HT1080 (cell line): Measurements from ENCODE around the gene AMMECR1. TPM values are rescaled to one million over a fixed set of nuclear protein-coding genes. Genes with fewer than 3 reads are reported as not detected.
"Not testable (repeated sequence)": the region's sequence is repeated elsewhere in the genome, so short reads cannot be mapped to it uniquely, and the experiment has no call there.

Experiments
- DNase-seq: peaks from one replicate; pipeline ENCODE4 v3.0.0-alpha.2; 2015; ENCODE audit warnings: low read depth
- total RNA-seq: library from RNA; depleted of rRNA; stranded (reverse); fragments of >200 nt; shearing (Covaris generic); gene quantifications from 2 replicates; pipeline ENCODE4 v1.2.3, GENCODE V29; 2014

The AMMECR1 gene
- total RNA-seq, 1 experiment from 2014 or later = 12.0 TPM

DNA sequence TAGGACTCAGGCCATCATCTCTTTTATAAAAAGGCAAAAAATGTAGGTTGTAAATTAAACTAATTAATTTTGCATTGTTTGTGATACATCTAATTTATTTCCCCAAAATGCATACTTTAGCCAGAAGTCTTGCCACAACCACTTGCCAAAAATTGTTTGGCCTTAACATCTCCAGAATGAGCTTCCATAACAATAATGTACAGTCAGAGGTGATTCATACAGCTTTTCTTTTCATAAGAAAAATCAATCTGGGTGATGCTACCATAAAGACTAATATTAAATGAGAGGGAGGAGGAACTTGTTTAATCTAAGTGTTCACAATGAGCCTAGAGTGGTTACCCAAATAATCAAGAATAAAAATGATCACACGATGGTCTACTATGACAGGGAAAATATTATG is 59.3 kb downstream of the AMMECR1 start:
- no peak for DNase-seq

DNA sequence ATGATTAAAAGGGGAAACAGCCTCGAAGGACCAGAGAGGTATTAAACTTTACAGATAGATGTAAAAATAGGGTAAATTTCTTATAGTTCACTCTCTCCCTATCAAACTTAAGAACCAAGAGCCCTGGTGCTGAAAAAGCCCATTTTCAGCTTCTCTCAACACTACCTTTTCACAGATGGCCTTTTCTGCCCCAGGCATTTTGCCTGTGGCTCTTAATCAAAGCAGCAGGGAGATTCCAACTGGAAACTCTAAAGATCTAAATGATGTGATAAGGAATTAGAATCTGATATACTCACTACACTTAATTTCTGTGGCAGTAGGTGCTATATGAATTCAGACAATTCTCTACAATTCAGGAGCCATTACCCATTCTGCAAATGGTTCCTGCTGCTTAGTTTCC is 60.0 kb downstream of the AMMECR1 start:
- no peak for DNase-seq

DNA sequence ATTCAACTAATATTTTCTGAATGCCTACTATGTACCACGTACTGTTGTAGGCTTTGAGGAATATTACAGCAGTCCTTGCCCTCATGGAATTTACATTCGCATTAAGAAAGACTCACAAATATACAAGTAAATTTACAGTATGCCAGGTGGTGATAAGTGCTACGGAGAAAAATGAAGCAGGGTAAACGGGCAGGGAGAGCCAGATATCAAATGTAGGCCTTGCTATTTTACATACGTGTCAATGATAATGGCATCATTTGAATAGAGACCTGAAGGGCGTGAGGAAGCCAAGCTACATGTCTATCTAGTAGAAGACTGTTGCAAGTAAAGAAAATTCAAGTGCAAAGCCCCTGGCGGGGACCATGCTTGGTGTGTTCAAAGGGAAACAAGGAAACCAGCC is 65.2 kb downstream of the AMMECR1 start:
- no peak for DNase-seq

DNA sequence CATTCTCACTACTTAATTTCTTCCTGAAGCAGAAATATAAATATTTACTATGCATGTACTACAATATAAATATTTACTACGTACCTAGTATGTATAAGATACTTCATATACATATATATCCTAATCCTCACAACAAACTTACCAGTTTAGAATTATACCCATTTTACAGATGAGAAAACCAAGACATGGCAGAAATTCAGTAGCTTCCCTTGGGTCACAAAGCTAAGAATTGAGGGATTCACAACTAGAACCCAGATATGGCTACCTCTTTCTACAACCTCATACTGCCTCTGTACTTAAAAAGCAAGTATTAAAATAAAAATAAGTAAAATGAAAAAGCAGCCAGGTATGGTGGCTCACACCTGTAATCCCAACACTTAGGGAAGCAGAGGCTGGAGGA is 65.9 kb downstream of the AMMECR1 start:
- no peak for DNase-seq

DNA sequence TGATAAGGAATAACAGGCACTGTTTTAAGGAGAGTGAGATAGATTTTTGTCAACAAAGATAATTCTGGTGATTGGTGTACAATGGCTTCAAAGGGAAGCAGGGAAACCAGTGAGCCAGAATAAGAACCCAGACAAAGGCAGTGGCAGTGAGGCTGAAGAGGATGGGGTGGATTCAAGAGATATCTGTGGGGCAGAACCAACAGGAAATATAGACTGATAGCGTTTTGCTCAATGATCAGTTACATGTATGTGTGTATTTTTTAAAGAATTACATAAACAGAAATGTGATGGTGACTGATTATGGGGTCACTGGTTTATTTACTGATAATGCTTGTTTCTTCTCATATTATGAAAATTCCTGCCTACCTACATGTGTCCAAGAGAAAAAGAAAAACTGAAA is 66.4 kb downstream of the AMMECR1 start:
- DNase-seq = no peak

DNA sequence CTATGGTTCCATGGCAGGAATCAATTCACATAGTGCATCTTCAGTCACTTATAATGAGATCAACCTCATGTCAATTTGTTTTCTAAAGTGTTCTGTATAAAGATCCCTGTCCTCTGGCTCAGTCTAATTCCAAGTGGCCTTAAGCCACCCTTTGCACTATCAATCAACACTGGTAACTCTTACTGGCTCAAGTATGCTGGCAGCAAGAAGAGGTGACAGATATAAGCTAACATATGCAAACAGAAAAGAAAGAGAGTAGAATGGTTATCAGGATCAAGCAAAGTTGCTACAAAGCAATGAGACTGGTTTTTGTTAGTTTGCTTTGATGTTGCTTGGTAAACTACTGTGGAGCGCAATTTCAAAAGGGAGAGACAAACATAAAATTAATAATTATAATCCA is 67.0 kb downstream of the AMMECR1 start:
- DNase-seq = no peak

DNA sequence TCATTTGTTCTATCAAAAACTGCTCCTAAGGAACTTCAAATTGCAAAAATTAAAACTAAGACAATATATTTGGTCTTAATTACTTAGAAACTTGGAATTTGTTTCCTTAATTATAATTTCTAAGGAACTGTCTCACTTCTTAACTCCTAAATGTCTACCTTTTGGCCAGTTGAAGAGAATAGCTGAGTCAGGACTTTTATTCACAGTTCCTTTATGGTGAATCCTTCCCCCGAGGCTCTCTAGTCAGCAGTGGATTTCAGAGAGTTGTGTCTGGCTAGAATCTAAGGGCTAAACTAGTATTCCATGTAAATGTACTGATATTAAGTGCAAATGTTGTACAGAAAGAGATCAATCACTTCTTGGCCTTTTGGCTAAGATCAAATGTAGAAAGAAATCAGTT is 69.3 kb downstream of the AMMECR1 start:
- DNase-seq = no peak

DNA sequence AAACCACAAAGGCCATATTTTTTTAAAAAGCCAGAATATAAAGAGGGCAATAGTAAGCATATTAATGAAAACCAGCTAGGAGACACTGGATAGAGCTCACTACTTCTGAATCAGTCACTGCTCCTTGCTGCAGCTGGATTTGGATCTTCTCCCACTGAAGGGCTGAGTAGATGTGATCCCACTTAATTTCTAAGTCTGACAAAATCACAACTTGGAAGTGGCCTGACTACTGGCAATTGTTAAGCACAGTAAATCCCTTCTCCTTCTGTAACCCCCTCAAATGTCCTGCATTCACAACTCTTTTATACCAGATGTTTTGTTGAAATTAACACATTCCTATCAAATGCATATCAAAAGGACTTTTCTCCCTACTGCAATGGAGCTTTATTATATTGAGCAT is 72.9 kb downstream of the AMMECR1 start:
- DNase-seq = no peak

DNA sequence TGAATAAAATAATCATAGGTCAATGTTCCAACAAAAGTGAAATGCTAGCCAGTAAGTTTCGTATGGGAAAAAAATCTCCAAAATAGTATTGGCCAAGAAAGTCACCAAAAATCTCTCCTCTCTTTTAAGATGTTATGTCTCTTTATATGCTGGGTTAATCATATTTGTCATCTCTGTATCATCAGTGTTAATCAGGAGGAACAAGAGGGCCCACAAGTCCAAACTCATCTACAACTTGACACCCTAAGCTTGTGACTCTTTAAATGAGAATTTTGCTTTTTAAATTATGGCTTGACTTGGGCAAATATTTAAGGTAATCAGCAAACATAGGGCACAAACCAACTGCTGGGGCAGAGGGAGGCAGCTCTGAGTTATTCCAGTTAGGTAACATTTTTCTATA is 75.5 kb downstream of the AMMECR1 start:
- no peak for DNase-seq

DNA sequence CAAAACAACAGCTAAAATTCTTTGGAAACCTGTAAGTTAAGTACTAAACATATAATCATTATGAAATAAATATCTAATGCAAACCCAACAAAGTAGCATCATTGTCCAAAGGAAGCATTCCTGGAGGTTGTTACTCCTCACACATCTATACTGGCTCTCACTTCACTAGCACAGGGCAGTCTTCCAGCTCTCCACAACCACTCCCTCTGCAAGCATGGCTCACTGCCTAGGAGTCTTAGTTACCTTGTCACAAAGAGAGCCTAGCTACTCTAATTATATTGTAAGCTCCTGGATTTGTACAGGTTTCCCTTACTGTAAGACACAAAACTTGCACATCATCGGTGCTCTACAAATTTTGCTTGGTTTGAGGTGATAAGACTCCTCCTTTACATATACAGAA is 76.1 kb downstream of the AMMECR1 start:
- no peak for DNase-seq

DNA sequence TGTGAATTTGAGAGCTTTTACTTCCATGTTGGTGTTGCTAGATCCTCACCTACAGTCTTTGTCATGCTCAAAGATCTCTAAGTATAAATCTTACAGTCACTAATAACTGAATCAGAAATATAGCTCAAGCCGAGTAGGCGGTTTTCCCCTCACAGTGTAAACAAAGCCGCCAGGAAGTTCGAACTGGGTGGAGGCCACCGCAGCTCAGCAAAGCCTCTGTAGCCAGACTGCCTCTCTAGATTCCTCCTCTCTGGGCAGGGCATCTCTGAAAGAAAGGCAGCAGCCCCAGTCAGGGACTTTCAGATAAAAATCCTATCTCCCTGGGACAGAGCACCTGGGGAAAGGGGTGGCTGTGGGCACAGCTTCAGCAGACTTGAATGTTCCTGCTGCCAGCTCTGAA is 79.6 kb downstream of the AMMECR1 start:
- DNase-seq = not testable (repeated sequence)

DNA sequence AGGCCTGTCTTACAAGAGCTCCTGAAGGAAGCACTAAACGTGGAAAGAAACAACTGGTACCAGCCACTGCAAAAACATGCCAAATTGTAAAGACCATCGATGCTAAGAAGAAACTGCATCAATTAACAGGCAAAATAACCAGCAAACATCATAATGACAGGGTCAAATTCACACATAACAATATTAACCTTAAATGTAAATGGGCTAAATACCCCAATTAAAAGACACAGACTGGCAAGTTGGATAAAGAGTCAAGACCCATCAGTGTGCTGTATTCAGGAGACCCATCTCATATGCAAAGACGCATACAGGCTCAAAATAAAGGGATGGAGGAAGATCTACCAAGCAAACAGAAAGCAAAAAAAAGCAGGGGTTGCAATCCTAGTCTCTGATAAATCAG is 86.4 kb downstream of the AMMECR1 start:
- DNase-seq = not testable (repeated sequence)

DNA sequence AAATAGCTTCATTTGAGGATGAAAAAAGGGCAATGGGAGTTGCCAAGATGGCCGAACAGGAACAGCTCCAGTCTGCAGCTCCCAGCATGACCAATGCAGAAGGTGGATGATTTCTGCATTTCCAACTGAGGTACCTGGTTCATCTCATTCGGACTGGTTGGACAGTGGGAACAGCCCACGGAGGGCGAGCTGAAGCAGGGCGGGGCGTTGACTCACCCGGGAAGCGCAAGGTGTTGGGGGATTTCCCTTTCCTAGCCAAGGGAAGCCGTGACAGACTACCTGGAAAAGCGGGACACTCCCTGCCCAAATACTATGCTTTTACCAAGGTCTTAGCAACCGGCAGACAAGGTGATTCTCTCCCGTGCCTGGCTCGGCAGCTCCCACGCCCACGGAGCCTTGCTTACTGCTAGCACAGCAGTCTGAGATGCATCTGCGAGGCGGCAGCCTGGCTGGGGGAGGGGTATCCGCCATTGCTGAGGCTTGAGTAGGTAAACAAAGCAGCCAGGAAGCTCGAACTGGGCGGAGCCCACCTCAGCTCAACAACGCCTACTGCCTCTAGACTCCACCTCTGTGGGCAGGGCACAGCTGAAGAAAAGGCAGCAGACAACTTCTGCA is 88.3 kb downstream of the AMMECR1 start:
- DNase-seq = not testable (repeated sequence)

DNA sequence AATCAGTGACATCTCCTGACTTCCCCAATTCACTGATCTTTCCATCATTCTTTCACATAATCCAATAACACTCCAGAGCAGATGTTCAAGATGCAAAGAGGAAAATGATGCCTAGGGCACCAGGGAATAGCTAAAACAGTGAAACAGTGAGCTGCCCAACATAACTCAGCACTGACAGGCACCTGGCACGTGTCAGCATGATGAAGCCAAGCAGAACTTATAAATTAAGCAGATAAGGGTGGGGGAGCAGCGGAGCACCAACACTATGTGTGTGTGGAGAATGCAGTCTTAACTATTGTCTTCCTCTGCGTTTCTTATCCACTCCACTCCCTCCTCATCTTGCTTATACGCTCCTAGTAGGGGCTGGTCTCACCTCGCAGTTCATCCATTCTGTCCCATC is 89.4 kb downstream of the AMMECR1 start:
- no peak for DNase-seq

DNA sequence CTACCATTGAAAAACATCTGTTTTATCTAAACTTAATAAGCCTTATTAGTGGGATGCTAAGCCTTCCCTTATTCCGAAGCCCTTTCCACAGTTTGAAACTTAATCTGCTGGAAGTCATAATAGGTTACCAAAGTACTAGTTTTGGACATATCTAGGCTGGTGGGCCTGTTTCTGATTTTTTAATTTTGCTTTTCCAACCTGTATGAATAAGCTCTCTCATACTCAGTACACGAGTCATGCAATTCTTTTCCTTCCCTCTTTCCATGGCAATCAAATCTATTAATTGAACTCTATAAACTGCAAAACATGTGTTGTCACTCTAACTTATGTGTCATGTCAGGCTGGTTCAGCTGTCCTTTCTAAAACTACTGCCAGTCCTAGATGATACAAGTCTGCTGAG is 91.0 kb downstream of the AMMECR1 start:
- DNase-seq = peak; percentile 23

DNA sequence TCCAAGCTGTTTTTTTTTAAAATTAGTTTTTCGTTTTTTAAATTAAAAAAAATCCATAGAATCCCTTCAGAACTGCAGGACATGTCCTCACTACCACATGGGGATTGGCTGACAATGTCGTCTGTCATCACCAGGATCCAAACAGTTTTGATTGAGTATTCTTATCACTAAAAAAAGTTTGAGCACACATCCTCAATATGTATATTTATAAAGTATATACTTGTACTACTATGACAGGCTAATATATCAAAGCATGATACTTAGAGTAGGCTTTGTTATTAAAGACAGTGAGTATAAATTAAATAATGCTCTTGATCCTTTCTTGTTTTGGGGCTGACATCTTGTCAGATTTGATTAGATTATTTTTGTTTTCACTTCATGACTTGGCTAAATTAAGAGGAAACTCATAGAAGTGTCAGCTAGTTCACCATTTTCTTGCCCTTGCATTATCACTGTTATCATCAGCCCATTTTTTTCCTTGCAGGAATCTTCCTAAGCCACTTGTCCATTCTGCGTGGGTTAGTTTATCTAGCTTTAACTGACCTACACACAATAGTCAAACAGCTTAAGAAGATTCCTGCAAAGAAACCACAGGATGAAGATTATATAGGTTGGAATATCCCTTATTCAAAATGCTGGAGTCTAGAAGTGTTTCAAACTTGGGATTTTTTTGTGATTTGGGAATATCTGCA is 92.8 kb downstream of the AMMECR1 start:
- no peak for DNase-seq

DNA sequence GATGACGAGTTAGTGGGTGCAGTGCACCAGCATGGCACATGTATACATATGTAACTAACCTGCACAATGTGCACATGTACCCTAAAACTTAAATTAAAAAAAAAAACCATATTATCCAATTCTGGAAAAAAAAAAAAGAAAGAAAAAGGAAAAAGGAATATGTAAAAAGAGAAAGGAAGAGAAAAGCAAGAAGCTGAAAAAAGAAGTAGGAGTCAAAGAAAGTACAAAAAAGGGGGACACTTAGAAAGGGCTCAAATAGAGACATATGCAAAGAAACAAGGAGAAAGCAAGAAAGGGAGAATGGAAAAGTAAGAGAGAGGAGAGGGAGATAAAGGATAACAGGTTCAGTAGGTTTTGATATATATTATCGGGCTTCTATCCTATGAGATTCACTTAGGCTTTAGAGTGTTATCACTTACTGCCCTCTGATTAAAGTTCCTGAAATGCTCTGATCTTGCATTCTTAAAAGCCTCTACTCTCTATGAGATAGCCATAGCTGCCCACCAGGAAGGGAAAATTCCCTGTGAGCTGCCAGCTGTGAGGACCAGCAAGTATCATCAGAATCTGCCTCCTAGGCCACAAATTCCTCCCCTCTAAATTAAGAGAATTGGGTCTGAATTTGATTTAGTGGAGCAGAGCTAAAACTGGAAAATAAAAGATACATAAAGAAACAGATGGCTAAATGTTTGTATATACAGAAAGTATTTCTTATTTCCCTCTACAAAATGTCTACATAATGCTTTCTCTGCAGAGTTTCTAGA is 95.2 kb downstream of the AMMECR1 start:
- DNase-seq = no peak

DNA sequence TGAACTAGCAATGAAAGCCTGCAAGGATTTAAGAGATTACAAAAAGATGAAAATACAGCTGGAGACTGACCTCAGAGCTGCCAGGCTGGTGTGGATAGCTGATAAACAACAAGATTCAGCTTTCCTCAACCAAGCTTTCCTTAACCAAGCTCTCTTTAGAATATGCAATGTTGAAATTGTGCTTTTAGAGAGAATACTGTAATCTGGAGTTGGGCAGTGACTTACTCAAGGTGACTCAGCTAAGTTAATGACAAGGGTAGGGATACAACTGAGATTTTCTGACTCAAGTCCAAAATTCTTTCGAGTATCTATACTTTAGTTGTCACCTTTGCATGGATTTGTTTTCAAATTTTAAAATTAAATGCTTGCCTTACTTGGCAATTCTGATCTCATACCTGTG is 98.0 kb downstream of the AMMECR1 start:
- DNase-seq = peak; percentile 63

DNA sequence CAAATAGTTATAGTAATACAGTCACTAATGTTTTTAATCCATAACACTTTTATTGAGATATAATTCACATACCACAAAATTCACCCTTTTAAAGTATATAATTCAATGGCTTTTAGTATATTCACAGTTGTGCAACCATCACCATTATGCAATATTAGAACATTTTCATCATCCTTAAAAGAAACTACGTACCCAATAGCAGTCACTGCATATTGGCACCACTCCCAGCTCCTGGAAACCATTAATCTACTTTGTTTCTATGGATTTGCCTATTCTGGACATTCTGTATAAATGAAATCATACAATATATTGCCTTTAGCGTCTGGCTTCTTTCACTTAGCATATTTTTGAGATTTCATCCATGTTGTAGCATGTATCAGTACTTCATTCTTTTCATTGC is 99.3 kb downstream of the AMMECR1 start:
- DNase-seq = no peak

DNA sequence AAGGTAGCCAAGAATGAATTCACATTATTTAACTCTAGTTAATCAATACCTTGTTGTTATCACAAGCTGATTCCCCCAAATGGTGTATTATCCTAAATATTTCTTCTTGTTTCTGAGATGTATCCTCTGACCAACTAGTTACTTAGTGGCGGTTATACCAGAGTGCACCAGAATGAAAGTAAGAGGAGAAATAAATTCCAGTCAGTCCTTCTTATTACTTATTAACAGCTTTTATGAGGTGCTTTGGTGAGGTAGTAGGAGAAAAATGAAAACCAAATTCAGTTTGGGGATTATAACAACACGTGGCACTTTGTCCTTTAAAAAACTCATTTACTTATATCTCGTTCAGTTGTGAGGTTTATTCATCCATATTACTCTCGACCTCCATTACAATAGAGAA is 101.9 kb downstream of the AMMECR1 start:
- no peak for DNase-seq

DNA sequence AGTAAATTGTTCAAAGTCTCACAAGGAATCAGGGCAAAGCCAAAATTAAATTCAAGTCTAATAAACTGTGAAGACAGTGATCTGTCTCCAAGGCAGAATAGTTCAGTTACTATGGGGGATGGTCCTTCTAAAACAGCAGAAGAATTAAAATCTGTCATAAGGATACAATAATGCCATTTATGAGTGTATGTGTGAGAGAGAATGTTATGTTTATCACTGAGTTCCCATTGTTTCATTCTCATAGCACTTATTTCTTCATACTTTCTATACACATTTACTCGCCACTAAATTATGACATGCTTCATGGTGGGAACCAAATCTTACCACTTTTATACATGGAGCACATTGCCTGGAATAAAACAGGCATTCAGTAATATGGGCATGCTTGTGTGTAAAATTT is 102.5 kb downstream of the AMMECR1 start:
- no peak for DNase-seq

DNA sequence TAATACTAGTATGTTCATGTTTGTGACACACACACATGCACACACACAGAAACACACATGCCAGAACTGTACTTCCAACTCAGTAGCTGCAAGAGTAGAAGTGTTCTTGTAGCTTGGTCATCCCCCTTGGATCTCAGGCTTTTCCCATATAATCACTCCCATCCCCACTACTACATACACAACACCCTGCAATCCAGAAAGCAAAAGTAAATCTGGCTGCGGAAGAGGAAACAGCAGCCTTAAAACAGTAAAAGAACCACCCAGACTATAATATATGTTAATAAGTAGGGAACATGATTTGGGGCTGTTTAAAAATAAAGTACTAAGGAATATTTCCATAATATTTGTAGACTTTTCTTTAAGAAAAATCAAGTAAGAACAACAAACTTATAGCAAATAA is 103.2 kb downstream of the AMMECR1 start:
- no peak for DNase-seq

DNA sequence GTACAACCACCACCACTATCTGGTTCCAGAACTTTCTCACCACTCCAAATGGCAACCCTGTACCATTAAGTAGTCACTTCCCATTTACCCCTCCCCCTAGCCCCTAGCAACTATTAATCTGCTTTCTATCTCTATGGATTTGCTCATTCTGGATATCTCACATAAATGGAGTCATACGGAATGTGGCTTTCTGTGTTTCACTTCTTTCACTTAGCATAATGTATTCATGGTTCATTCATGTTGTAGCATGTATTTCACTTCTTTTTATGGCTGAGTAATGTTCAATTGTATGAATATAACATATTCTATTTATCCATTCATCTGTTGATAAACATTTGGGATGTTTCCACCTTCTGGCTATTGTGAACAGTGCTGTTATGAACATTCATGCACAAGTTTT is 104.7 kb downstream of the AMMECR1 start:
- DNase-seq = no peak
